GM20431 (cell line): ENCODE measurements around the gene DAPK2.

Experiments
- in situ Hi-C: fragments of 300-500 bp; cut with MseI, MboI; formaldehyde crosslinking; loops from one replicate; pipeline ENCODE4 v1.15.0; 2020; ENCODE audit warnings: low sequenced_read_pairs; ENCODE audit not compliant: unreplicated experiment

Gene DAPK2

GRCh38 chr15:64001148-64001547 lies 45.1 kb downstream of the DAPK2 start:
- in situ Hi-C loops, result no loop called here

- in situ Hi-C loops, result no loop called here
Measured at GRCh38 chr15:64000183-64000951, 45.9 kb downstream of the DAPK2 start.

GRCh38 chr15:63999177-63999576 lies 47.1 kb downstream of the DAPK2 start:
- in situ Hi-C loops, result no loop called here

- in situ Hi-C loops, result no loop called here
Measured at GRCh38 chr15:63998489-63998888, 47.8 kb downstream of the DAPK2 start.

GRCh38 chr15:63997715-63998442 lies 48.4 kb downstream of the DAPK2 start:
- in situ Hi-C loops, result no loop called here

DNA sequence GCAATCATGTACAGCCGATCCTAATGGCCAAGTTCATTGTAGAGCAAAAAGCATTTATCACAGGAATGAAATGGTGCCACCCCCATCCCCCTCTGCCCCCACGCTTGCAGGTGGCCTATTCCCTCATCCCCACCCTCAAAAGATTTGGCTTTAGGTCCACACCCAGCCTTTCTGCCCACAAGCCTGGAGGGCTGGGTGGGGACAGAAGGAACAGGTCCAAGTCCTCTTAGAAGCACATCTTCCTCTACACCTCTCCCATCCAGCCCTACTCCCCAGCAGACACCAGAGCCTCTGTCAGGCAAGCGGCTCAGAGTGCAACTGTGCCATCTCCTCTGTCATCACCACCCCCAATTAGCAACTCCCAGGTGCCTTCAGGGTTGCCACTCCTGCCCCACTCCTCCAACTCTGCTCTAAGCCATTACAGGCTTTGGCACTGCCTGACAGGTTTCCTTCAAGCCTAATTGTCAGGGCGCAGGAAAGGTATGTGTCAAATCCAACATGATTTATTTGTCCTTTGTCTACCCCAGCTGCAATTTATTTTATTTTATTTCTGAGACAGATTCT lies 49.4 kb downstream of the DAPK2 start:
- in situ Hi-C loops, result no loop called here

DNA sequence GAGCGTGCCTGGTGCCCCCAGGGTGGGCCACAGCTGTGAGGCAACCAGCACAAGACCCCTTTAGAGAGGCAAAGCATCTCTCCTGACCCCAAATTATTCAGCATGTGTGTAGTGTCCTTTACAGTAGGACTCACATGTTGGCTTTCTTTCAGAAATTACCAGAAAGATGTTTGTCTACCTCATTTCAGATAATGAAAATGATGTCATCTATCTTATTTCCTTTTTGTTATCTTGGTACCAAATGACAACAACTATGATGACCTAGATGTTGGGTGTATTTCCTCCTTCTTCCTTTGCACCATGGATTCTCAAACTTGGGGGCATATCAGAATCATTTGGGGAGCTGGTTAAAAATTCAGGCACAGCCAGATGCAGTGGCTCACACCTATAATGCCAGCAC lies 50.5 kb downstream of the DAPK2 start:
- in situ Hi-C loops, result no loop called here

DNA sequence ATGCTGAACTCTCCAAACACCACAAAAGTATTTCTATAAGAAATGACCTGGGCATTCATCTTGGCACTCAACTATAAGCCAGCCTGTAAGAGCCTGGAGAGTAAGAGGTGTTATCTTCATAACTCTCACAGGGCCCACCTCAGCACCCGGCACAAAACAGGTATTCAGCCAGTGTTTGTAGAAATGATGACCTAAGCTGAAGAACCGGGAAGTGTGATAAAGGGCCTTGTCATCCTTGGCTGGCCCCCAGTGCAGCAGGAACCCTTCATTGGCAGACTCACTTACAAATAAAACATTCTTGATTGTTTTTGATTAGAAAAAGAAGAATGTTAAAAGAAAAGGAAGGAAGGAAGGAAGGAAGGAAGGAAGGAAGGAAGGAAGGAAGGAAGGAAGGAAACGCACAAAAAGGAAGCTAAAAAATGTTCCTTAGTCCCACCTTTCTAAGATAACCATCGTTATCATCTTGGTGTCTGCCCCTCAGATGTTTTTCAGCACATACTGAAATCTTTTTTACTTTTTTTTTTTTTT lies 52.1 kb downstream of the DAPK2 start:
- in situ Hi-C loops, result no loop called here

DNA sequence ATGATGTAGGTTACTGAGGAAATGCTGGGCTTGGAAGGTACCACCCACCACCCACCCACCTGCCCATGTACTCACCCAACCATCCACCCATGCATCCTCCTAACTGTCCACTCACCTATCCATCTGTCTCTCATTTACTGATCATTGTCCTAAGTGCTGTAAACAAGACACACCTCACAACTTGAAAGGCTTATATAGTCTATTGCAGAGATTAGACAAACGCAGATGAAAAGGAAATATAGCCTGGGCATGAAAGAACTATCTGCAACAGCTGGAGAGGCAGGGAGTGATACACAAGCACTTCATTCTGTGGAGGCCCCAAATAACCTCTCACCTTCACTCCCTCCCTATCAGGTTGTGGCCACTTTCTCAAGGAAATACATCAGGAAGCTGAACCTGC lies 54.0 kb downstream of the DAPK2 start:
- in situ Hi-C loops, result no loop called here

GRCh38 chr15:63991706-63992105 lies 54.6 kb downstream of the DAPK2 start:
- in situ Hi-C loops, result no loop called here

- in situ Hi-C loops, result no loop called here
Measured at GRCh38 chr15:63990454-63990853, 55.8 kb downstream of the DAPK2 start.

DNA sequence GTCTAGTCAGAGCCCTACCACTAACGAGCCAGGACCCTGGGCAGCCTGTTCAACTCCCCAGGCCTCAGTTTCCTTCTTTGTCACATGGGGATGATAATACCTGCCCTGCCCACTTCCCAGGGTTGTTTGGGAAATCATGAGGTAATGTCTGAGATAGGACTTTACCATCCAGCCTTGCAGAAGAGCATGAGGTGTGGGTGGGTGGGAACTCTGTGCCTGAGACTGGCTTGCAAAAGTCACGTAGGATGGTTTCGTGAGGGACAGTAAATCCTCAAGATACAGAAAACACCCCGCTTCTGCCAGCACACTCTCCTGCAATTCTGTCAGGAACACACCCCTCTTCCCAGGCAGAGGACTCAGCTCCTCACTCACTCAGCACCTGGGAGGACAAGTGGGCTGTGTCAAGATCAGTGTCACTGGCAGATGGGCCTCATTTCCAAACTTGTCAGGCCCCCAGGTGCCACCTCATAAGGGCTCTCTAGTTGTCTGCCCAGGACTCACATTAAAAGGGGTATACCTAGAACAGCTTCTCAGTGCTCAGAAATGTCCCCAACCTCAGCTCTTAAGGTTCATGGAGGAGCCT lies 58.4 kb downstream of the DAPK2 start:
- in situ Hi-C loops, result no loop called here

DNA sequence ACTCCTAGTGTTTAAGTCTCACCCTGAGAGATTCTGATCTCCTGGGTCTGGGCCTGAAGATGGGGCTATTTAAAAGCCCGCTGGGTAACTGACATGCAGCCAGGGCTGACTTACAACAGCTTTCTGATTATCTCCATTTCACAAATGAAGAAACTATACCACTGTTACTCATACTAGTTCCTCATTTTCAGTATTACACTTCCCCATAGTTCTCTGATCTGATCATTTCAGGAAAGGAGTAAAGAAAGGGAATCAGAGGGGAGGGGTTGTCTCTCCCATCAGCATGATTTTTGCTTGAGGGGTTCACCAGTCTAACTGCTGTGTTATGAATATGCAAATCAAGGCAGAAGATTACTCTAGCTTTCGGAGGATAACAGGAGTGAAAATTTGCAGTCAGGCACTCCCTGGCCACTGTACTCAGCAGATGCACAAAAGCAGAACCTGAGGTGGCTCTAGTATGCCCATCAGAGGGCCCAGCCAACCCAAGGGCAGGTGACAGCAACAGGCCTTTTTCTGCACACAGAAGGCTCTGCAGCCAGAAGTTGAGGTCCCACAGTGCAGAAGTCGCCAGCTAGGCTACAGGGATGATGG lies 59.4 kb downstream of the DAPK2 start:
- in situ Hi-C loops, result no loop called here

GRCh38 chr15:63986185-63986680 lies 60.1 kb downstream of the DAPK2 start:
- in situ Hi-C loops, result no loop called here

DNA sequence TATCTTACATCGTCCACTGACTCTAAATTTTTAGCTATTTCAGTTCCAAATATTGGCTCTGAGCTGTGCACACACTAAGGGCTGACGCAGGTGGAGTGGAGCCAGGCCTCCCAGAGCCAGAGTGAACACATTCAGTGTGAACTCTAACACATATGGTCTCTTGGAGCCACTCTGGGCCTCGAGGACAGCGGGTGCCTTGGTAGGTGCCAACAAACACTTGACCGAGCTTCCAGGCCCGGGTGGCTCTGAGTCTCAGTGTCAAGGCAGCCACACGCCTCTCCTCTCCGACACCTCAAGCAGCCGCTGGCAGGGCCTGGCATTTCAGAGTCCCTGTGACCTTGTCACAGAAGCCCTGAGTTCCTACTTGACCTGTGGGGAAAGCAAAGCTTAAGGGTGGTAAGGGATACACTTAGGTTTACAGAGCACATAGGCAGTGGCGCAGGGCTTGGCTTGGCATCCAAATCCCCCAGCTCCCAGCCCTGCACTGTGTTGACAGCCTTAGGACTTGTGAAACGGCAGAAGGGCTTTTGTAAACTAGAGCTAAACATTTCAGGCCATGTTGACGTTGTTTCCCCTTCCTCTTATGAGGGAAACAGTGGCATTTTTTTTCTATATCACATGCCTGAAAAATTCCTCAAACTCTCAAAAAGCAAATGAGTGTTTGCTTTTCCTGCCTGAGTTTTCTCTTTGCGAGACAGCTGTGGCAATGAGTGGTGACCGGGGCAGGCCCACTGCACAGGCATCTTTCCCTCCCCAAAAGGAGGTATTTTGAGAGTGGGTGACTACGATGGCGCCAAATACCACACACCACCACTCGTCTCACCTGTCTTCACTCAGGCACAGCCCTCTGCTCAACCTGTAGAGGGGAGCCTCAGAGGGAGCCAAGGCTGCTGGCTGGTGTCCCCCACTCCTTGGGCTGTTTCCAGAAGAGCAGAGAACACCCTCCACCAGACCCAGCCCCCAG lies 60.8 kb downstream of the DAPK2 start:
- in situ Hi-C loops, result no loop called here

DNA sequence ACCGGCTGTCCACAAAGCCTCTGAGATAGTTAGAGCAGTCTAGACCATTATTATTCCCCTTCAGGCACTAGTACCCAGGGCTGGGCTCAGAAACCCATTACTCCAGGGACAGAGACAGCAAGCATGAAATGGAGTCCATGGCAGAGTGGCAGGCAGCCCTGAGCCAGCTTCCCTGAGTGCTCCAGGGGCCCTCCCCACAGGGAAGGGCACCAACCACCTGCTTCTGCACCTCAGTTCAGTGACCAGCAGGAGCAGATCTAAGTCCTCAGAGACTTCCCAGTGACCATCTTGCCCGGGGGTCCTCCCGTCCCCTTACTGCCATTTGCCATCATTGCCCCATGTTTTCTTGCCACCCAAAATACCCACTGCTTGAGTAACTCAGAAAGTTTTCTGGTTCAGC lies 62.0 kb downstream of the DAPK2 start:
- in situ Hi-C loops, result no loop called here

DNA sequence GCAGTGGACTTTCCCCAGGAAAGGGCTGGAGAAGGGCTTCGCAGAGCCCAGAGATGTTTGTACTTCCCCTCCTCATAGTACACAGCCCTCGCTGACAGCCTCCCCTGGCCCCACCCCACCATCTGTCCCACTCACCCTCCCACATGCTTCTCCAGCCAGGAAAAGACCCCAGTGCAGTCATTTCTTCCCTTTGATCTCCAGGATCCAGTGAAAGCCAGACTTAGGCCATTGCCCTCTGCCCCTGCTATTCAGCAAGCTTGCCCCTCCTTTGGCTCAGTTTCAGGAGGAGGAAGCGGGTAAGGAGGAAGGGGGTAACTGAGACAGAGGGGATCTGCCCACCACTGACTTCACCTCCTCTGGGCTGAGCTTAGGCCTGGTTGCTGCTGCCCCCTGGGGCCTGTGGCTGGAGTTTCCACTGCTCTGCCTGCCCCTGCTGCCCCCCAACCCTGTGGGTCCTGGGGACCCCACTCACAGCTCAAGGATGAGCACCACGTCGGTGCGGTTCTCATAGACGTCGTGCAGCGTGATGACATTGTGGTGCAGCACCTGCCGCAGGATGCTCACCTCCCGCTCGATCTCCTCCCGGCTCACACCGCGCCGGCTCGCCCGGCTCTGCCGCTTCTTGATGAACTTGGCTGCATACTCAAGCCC lies 63.1 kb downstream of the DAPK2 start:
- in situ Hi-C loops, result no loop called here

DNA sequence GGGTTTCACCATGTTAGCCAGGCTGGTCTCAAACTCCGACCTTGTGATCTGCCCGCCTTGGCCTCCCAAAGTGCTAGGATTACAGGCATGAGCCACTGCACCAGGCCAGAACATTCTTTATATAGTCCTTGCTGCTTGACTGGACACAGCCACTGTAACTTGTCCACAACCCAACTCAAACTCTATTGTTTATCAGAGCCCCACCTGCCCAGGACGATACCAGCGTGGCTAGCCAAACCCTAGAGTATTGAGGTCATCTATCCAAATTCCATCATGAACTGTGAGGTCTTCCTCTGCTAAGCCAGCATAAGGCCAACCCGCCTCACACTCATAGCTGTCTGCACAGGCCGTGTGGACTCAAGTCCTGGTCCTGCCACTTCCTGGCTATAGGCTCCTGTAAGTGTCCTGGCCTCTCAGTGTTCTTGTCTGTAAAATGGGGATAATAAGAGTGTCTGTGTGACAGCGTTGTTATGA lies 63.9 kb downstream of the DAPK2 start:
- in situ Hi-C loops, result no loop called here
